SK-N-MC (cell line): ENCODE data around the gene TDRKH.

Source experiments
- EZH2 ChIP-seq: fragments of 200-600 bp; sonication (generic); IDR thresholded peaks from one replicate; pipeline ENCODE4 v1.6.1; 2017; ENCODE audit warnings: antibody characterized with exemption
- POLR2AphosphoS5 ChIP-seq: IDR thresholded peaks from 2 replicates; pipeline ENCODE4 v1.6.1; 2012; ENCODE audit warnings: mild to moderate bottlenecking, low read depth, low read length, borderline replicate concordance

DNA sequence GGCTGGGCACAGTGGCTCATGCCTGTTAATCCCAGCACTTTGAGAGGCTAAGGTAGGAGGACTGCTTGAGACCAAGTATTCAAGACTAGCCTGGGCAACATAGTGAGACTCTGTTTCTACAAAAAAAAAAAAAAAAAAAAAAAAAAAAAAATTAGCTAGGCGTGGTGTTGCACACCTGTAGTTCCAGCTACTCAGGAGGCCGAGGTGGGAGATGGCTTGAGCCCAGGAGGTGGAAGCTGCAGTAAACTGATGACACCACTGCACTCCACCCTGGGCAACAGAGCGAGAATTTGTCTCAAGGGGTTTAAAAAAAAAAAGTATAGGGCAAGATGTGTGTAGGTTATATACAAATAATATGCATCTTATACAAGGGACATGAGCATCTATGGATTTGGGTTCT, 2.6 kb downstream of the TDRKH start:
- no peak for TF ChIP-seq EZH2
- TF ChIP-seq POLR2AphosphoS5 = no peak
